ENCODE measurements around the gene UGT2B17. TPM values are rescaled to one million over a fixed set of nuclear protein-coding genes. Genes with fewer than 3 reads are reported as not detected.

The UGT2B17 gene
- total RNA-seq, 2 donors from 2014 or later: not detected

- no peak overlapping the region for H3K9ac ChIP-seq (ENCODE audit: extremely low read depth, low read length, poor library complexity, severe bottlenecking)
- no peak for TF ChIP-seq CTCF (conservative IDR thresholded peaks at IDR 0.05)
- no peak overlapping the region for H3K27ac ChIP-seq (ENCODE audit: low read depth, low read length)
- H3K9me3 Mint-ChIP-seq: peaks cover 11% of the 10 kb centered on the region
- H3K27me3 ChIP-seq (ENCODE audit: control insufficient read depth, insufficient read depth, low read length, poor library complexity, severe bottlenecking): no peaks in the 10 kb centered on the region
- no peak overlapping the region for H3K27ac Mint-ChIP-seq
- peaks cover 3% of the 10 kb centered on the region for H3K27me3 Mint-ChIP-seq (ENCODE audit: insufficient read depth)
- H3K36me3 Mint-ChIP-seq (ENCODE audit: low read depth): no peaks in the 10 kb centered on the region
- peaks cover 18% of the 10 kb centered on the region for H3K9me3 ChIP-seq (ENCODE audit: control insufficient read depth, low read length)
- DNase-seq: no peak
- no peak overlapping the region for H3K4me3 ChIP-seq (ENCODE audit: low read length)
- H3K4me3 Mint-ChIP-seq: no peak overlapping the region
- no peaks in the 10 kb centered on the region for H3K4me1 ChIP-seq (ENCODE audit: control insufficient read depth, insufficient read depth, low read length)
- peaks cover 8% of the 10 kb centered on the region for H3K4me1 Mint-ChIP-seq
- no peaks in the 10 kb centered on the region for H3K36me3 ChIP-seq (ENCODE audit: control insufficient read depth, insufficient read depth, low read length)
Observed at GRCh38 chr4:68589790-68590189, 13.7 kb upstream of the UGT2B17 start.

- H3K4me1 Mint-ChIP-seq: peaks cover 5% of the 10 kb centered on the region
- H3K36me3 ChIP-seq (ENCODE audit: control insufficient read depth, insufficient read depth, low read length): no peaks in the 10 kb centered on the region
- no peak overlapping the region for H3K4me3 Mint-ChIP-seq
- H3K27ac Mint-ChIP-seq: no peak overlapping the region
- H3K4me1 ChIP-seq (ENCODE audit: control insufficient read depth, insufficient read depth, low read length): no peaks in the 10 kb centered on the region
- H3K27me3 ChIP-seq (ENCODE audit: control insufficient read depth, insufficient read depth, low read length, poor library complexity, severe bottlenecking): no peaks in the 10 kb centered on the region
- TF ChIP-seq CTCF (conservative IDR thresholded peaks at IDR 0.05): no peak
- no peak overlapping the region for H3K27ac ChIP-seq (ENCODE audit: low read depth, low read length)
- no peak overlapping the region for H3K4me3 ChIP-seq (ENCODE audit: low read length)
- no peak for DNase-seq
- H3K9ac ChIP-seq (ENCODE audit: extremely low read depth, low read length, poor library complexity, severe bottlenecking): no peak overlapping the region
- peaks cover 18% of the 10 kb centered on the region for H3K9me3 Mint-ChIP-seq
- no peaks in the 10 kb centered on the region for H3K36me3 Mint-ChIP-seq (ENCODE audit: low read depth)
- H3K9me3 ChIP-seq (ENCODE audit: control insufficient read depth, low read length): peaks cover 24% of the 10 kb centered on the region
- 81 to 100% methylated on average over 1 to 4 of the region's 4 CpGs for WGBS, 2 experiments (ENCODE audit: insufficient coverage in 1 of 2, insufficient read length in 1 of 2)
- peaks cover 10% of the 10 kb centered on the region for H3K27me3 Mint-ChIP-seq (ENCODE audit: insufficient read depth)
Observed at GRCh38 chr4:68582339-68582717, 6.2 kb upstream of the UGT2B17 start.

GRCh38 chr4:68581383-68582338 is 5.5 kb upstream of the UGT2B17 start:
- no peak for DNase-seq
- Mint-ChIP-seq H3K27ac (no peak overlapping the region), H3K4me3 (no peak overlapping the region), H3K27me3 (ENCODE audit: insufficient read depth) (peaks cover 10% of the 10 kb centered on the region), H3K9me3 (peaks cover 18% of the 10 kb centered on the region), H3K36me3 (ENCODE audit: low read depth) (no peaks in the 10 kb centered on the region), H3K4me1 (peaks cover 5% of the 10 kb centered on the region)
- 89 to 100% methylated on average over 4 to 6 of the region's 6 CpGs for WGBS, 2 experiments (ENCODE audit: insufficient coverage in 1 of 2, insufficient read length in 1 of 2)
- H3K4me3 ChIP-seq (ENCODE audit: low read length): no peak overlapping the region
- H3K27ac ChIP-seq (ENCODE audit: low read depth, low read length): no peak overlapping the region
- no peak overlapping the region for H3K9ac ChIP-seq (ENCODE audit: extremely low read depth, low read length, poor library complexity, severe bottlenecking)
- no peaks in the 10 kb centered on the region for H3K4me1 ChIP-seq (ENCODE audit: control insufficient read depth, insufficient read depth, low read length)
- H3K36me3 ChIP-seq (ENCODE audit: control insufficient read depth, insufficient read depth, low read length): no peaks in the 10 kb centered on the region
- peaks cover 20% of the 10 kb centered on the region for H3K9me3 ChIP-seq (ENCODE audit: control insufficient read depth, low read length)
- no peaks in the 10 kb centered on the region for H3K27me3 ChIP-seq (ENCODE audit: control insufficient read depth, insufficient read depth, low read length, poor library complexity, severe bottlenecking)
- TF ChIP-seq CTCF (conservative IDR thresholded peaks at IDR 0.05): no peak
